ENCODE data around the gene TRIM13.
"Not testable (repeated sequence)": the region's sequence is repeated elsewhere in the genome, so short reads cannot be mapped to it uniquely, and the experiment has no call there.

TRIM13 gene

GRCh38 chr13:49998714-49999624, 2.1 kb downstream of the TRIM13 start:
- DNase-seq, result no peak

DNA sequence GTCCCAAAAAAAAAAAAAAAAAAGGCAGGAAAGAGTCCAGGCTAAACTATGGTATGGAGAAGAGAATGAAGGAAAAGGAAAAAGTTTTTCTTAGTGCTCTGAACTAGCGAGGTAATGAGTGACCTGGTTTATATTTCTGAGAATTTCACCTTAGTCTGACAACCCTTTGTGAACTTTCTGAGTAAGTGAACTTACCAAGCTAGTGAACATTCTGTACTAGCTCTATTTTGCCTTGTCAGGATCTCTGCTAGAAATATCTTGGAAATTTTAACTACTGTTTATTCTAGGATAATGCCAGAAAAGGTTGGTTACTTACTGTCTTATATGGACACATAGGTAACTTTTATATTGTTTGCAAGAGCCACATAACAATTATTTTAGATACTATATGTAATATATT, 4.4 kb downstream of the TRIM13 start:
- DNase-seq, result no peak

GRCh38 chr13:50006426-50007135, 9.7 kb downstream of the TRIM13 start:
- no peak for DNase-seq

- no peak for DNase-seq
Observed at GRCh38 chr13:50011461-50011860, 14.6 kb downstream of the TRIM13 start.

DNA sequence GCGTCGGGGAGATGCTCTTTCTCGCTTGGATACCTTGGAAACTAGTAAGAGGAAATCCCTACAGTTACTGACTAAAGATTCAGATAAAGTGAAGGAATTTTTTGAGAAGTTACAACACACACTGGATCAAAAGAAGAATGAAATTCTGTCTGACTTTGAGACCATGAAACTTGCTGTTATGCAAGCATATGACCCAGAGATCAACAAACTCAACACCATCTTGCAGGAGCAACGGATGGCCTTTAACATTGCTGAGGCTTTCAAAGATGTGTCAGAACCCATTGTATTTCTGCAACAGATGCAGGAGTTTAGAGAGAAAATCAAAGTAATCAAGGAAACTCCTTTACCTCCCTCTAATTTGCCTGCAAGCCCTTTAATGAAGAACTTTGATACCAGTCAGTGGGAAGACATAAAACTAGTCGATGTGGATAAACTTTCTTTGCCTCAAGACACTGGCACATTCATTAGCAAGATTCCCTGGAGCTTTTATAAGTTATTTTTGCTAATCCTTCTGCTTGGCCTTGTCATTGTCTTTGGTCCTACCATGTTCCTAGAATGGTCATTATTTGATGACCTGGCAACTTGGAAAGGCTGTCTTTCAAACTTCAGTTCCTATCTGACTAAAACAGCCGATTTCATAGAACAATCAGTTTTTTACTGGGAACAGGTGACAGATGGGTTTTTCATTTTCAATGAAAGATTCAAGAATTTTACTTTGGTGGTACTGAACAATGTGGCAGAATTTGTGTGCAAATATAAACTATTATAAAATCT, 15.7 kb downstream of the TRIM13 start:
- no peak for DNase-seq

DNA sequence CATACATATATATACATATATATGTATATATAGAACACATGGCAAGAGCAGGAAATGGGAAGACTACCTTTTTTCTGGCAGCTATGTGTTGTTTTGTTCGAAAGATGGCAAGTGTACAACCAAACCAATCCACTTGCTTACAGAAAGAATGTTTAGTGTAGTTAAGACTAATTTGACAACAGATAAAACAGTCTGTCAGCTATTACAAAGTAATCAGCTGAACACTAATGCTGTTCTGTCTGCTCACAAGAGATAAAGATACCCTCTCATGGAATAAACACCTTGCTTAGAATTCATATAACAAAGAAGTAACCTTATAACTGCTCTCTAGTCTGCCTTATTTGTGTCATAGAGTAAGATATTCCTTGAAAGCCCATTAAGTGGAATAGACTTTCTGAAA, 17.5 kb downstream of the TRIM13 start:
- DNase-seq, result no peak

DNA sequence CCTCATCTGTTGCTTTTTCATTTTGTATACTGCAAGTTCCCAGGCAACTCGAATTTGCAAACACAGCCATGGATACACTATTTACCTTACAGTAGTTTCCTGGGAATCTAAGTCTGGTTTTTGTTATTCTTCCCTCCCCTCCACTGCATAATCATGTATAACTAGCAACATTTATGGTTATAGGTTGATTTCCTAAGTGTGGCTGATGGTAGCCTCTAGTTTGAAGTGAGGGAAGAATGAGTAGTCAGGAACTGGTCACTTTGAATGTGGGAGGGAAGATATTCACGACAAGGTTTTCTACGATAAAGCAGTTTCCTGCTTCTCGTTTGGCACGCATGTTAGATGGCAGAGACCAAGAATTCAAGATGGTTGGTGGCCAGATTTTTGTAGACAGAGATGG, 18.4 kb downstream of the TRIM13 start, which contains the start of gene KCNRG:
KCNRG (plus strand) TSS at position 187 of the 400 bp plus-strand sequence; CDS start at position 237, 50 bp downstream.
- DNase-seq, result no peak

DNA sequence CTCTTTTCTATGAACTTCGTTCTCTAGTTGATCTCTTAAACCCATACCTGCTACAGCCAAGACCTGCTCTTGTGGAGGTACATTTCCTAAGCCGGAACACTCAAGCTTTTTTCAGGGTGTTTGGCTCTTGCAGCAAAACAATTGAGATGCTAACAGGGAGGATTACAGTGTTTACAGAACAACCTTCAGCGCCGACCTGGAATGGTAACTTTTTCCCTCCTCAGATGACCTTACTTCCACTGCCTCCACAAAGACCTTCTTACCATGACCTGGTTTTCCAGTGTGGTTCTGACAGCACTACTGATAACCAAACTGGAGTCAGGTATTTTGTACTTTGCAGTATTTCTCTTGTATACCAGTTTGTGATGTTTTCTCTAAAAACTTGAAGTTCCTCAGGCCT, 18.9 kb downstream of the TRIM13 start:
- no peak for DNase-seq

DNA sequence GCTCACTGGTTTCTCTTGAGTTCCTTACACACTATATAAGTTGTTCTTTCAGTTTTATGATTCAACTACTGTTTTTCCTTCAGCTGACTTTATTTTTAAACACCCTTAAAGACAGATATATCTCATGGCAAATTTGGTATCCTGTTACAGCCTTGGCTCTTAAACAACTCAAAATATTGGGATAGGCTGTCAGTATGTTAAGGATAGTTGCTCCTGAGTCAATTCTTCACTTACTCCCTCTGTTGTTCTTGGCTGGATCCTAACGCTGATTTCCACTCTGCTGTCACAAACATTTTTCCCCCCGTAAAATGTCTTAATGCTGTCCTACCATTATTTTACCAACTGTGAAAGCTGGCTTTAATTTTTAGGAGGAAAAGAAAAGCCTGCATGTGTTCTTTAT, 19.6 kb downstream of the TRIM13 start:
- DNase-seq, result no peak

GRCh38 chr13:50017819-50018218, 21.0 kb downstream of the TRIM13 start:
- DNase-seq, result no peak

DNA sequence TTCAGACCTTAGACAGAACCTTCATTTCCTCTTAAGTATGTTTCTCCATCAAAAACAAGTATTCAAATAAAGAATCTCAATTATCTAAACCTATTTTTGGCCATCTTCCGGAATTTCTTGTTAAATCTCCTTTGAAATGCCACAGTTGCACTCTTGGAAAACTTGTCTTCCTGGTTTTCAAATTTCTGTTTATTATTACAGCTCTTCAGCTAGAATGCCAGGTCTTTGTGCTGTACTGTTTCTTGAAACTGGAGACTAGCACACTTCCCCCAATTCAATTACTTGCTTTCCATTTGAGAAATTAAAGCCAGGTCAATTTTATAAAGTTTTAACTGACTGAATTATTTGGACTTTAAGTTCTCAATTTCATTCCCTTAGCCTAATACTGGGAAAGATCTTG, 28.6 kb downstream of the TRIM13 start:
- DNase-seq, result no peak

- no peak for DNase-seq
Observed at GRCh38 chr13:50026788-50027473, 30.1 kb downstream of the TRIM13 start.

DNA sequence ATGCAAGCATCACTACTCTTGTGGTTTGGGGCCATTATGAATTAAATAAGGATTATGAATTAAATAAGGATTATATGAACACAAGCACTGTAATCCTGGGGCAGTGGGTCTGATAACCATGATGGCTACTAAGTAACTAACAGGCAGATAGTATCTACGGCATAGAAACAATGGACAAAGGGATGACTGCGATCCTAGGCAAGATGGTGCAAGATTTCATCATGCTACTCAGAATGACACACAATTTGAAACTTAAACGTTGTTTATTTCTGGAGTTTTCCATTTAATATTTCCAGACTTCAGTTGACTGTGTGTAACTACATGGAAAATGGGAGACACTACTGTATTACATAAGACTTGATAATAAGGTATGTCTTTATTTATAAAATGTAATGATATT, 33.5 kb downstream of the TRIM13 start:
- no peak for DNase-seq

GRCh38 chr13:50033725-50034124, 36.9 kb downstream of the TRIM13 start:
- no peak for DNase-seq

DNA sequence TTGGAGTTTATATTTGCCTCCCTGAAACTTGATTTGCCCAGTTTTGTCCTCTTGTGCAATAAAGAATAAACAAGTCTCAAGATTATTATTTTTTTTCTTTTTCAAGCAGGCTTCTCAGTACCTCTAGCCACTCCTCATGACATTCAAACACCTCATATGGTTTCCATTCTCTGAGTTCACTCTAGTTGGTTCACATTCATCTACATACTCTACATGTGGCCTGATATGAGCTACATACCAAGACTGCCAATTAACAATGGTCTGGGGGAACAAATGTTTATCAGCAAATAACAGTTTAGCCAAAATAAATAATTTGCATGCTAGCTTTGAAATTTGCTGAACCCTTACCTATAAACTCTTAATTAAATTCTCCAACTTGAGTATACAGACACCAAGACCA, 40.9 kb downstream of the TRIM13 start:
- no peak for DNase-seq

DNA sequence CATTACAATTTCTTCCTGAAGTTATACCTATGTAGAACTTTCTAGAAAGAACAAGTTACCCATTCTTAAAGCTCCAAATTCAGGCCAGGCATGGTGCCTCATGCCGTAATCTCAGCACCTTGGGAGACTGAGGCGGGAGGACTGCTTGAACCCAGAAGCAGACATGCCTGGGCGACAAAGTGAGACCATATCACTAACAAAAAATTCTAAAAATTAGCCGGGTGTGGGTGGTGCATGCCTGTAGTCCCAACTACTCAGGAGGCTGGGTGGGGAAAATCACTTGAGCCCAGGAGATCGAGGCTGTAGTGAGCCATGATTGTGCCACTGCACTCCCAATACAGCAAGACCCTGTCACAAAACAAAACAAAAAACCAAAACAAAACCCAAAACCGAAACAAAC, 41.4 kb downstream of the TRIM13 start:
- DNase-seq, result no peak

DNA sequence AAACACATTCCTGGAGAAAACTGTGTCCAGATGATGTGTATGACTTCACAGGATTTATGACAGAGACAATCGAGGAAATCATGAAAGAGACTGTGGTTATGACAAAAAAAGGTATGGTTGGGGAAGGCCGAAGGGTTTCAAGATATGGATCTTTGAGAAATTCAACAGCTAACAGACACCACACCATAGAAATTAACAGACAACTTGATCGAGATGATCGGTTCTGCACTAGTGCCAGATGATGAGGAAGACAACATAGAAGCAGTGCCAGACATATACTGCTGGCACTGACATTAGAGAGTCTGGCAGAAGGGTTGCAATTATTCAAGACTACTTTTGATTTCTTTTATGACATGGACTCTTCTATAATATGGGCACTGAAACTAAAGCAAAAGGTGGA, 55.6 kb downstream of the TRIM13 start:
- DNase-seq, result no peak

DNA sequence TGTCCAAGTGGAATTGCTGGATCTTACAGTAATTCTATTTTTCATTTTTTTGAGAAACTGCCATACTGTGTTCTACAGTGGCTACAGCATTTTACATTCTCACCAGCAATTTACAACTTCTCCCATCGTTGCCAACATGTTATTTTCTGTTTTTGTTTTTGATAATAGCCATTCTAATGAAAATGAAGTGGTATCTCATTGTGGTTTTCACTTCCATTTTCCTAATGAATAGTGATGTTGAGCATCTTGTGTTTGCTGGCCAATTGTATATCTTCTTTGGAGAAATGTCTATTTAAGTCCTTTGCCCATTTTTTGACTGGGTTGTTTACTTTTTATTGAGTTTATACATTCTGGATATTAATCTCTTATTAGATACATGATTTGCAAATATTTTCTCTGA, 57.0 kb downstream of the TRIM13 start:
- DNase-seq, result no peak

DNA sequence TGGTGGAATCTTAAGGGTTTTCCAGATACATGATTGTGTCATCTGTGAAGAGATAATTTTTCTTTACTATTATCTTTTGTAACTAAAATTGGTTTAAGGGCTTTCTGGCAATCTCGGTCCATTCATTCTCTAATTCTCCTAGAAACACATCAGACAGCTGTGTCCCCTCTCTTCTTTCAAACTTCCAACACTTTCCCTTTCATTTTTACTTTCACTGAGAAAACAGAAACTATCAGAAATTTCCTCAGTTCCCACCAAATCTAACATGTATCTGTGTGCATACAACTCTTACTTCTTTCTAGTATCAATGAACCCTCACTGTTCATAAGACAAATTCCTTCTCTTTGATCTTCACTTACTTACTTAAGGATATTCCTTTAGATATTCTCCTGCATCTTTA, 58.6 kb downstream of the TRIM13 start:
- DNase-seq, result no peak

- no peak for DNase-seq
Observed at GRCh38 chr13:50060718-50061117, 63.9 kb downstream of the TRIM13 start.

DNA sequence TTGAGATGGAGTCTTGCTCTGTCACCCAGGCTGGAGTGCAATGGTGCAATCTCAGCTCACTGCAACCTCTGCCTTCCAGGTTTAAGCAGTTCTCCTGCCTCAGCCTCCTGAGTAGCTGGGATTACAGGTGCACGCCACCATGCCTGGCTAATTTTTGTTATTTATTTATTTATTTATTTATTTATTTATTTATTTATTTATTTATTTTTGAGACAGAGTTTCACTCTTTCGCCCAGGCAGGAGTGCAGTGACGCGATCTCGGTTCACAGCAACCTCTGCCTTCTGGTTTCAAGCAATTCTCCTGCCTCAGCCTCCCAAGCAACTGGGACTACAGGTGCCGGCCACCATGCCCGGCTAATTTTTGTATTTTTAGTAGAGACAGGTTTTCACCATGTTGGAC, 65.5 kb downstream of the TRIM13 start:
- DNase-seq, result not testable (repeated sequence)

GRCh38 chr13:50065712-50066111, 68.9 kb downstream of the TRIM13 start:
- no peak for DNase-seq

Data from NCI-H1417 (cell line).